ENCODE results near the gene MAP7. TPM values are rescaled to one million over a fixed set of nuclear protein-coding genes. Genes with fewer than 3 reads are reported as not detected.
"Not testable (repeated sequence)": the region's sequence is repeated elsewhere in the genome, so short reads cannot be mapped to it uniquely, and the experiment has no call there.

Gene MAP7
- total RNA-seq, 1 experiment from 2014 or later: 1.7 TPM

DNA sequence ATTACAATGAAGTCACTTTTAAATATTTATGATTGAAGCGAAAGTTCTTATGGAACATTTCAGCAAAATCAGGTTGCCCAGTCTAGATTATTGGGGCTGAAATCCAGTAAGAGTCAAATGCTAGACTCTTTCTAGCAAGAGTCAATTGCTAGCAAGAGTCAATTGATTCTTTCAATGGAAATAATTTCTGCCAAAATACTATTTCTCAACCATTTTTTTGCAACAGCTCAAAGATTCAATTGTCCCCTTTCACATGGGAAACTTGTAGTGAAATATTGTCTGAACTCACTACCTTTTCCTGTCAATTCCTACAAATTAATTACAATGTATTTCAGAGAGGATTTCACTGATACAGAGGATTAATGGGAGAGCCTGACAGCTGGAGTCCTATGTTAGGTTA is 78.3 kb downstream of the MAP7 start:
- DNase-seq (ENCODE audit: low read depth): no peak

DNA sequence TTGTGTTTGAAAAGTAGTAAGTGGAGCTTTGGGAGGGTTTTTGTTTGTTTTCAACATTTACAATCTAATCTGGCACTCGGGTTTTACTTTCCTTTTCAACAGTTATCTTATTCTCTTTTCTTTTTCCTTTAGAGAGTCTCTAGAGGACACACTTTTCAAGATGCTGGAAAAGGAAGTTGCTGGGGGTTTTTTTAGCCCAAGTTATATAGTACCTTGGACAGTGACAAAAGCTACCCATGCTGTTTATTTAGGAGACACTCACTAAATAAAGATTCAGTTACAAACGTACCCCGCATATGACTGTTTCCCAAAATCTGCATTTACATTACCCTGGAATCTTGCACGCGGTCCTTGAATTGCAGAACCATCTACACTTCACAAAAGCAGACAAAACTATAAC is 78.8 kb downstream of the MAP7 start:
- DNase-seq (ENCODE audit: low read depth): no peak

DNA sequence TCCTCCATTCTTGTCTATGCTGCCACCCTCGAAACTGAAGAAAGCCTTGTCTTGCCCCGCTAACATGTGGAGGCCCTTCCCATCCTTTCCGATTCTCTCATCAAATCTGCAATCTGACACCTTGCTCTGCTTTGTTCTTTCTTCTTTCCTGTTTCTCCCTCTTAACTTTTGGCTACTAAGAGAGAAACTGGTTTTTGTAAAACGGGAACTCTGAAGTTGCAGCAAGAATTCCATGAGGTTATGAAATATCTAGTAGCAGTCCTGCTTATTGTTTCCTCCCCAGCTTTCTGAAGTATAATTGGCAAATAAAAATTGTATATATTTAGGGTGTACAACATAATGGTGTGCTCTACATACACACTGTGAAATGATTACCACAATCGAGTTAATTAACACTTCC is 80.2 kb downstream of the MAP7 start:
- no peak for DNase-seq (ENCODE audit: low read depth)

DNA sequence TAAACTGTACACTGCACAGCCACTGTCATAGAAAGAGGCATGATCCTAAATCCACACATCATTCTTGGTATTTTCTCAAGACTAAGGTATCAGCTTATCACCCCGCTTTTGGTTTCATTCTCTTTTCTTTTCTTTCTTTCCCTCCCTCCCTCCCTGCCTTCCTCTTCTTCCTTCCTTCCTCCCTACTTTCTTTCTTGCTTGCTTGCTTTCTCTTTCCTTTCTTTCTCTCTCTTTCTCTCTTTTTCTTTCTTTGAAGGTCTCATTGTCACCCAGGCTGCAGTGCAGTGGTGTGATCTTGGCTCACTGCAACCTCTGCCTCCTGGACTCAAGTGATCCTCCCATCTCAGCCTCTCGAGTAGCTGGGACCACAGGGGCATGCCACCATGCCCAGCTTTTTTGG is 81.1 kb downstream of the MAP7 start:
- no peak for DNase-seq (ENCODE audit: low read depth)

DNA sequence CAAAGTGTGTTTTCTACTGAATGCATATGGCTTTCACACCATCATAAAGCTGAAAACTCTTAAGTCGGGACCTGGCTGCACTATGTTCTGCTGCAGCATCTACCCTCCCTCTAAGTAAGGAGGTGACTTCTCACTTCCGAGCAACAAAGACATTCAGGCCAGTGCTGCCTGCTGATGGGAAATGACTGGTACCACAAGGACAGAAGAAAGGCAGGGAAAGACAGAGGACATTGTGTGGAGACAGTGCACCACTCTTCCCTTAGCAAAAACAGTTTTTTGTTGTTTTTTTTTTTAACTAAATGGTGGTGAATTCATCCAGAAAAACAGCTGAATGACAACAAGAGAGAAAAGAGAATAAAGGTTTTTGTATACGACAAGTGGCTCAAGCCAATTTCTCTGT is 81.5 kb downstream of the MAP7 start:
- no peak for DNase-seq (ENCODE audit: low read depth)

DNA sequence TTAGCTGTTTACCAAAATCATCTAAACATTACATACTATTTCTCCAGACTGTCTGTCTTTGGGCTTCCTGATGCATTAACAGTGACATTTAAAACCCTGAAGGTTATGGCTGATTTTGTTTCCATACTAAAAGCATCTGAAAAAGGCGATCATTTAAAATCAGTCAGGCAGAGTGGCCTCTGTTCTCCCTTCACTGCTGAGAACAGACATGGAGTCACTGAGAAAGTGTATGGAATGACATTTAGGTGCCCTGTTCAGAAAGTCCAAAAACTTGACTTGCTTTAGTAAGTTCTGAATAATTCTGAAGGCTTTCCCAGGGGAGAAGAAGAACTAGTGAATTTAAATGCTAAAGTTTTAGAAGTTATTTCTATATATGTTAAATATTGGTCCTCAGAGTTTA is 83.0 kb downstream of the MAP7 start:
- no peak for DNase-seq (ENCODE audit: low read depth)

DNA sequence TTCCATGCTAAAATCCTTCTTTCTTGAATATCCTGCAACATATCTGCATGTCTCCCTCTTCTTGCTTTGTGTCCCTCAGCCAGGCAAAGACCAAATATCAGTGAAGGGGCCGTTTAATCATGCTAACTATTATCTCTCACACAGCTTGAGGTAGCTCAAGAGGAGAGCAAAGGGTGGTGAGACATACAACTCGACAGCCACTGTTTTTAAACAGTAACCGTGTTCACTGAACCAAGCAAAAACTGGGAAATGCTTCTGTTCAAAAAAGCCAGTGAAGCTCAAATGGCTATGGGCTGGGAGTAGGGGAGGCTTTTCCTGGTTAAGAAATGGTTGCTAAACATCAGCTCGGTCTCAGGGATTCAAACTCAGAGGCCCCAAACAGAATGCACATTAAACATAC is 83.4 kb downstream of the MAP7 start:
- no peak for DNase-seq (ENCODE audit: low read depth)

DNA sequence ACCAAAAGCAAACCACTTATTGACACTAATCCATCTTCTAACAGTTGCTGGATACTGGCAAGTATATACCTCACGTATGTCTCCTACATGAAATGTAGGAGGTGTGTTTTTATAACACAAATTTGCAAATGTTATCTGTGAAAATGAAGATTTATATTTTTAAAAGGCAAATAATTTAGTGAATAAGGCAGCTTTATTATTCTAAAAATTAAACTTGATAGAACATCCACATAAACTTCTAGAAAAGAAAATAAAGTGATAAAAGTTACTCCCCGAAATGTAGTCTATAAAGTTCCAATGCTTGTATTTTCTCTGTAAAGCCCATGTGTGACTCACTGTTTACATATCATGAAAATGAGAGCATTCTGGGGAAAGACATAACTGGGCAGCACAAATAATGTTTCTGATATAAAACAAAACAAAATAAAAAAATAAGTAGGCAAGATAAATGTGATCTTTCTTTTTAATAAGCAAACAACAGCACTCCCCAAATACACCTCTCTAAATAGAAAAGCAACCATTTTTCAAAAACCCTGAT is 84.4 kb downstream of the MAP7 start:
- DNase-seq (ENCODE audit: low read depth): no peak

DNA sequence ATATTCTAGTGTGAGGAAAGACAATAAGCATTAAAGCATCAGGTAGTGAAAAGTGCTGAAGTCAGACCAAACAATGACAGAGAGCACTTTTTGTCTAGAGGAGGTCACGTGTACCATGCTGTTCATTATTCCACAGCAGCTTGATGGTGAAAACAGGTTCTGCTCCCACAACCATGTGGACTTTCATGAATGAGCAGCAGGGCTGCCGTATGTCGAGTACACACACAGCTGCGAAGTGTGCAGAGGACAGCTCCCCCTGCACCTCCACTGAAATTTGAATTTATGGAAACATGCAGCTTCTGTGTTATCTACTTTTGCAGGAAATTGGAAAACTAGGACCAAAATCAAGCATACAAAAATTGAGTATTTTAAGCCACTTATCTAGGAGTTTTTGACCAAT is 85.3 kb downstream of the MAP7 start:
- no peak for DNase-seq (ENCODE audit: low read depth)

DNA sequence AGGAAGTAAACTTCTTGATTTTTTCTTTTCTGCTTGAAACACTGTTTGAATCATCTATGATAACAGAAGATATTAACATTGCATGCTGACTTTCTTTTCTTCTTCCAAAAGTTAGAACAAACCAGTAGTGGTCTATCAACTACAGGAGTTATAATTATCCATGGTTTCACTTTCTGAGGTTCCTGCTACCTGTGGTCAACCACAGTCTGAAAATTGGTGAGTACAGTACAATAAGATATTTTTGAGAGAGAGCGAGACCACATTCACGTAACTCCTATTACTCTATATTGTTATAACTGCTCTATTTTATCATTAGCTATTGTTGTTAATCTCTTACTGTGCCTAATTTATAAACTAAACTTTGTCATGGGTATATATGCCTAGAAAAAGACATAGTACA is 86.1 kb downstream of the MAP7 start:
- no peak for DNase-seq (ENCODE audit: low read depth)

DNA sequence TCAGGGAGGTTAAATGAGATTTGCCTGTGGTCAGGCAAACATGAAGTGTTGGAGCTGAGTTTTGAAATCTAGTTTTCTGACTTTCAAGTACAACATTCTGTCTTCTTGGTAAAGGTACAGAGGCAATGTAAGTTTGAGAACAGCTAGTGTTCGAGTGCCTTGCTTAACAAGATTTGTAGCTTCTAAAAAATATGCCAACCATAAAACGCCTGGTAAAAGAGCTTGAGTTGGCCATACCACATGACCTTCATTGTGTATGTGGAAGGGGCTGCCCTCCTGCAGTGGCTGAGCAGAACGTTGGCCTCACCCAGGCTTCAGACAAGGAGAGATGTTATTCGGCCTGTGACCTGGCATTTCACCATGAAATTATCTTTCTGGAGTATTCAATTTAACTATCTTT is 86.5 kb downstream of the MAP7 start:
- no peak for DNase-seq (ENCODE audit: low read depth)

DNA sequence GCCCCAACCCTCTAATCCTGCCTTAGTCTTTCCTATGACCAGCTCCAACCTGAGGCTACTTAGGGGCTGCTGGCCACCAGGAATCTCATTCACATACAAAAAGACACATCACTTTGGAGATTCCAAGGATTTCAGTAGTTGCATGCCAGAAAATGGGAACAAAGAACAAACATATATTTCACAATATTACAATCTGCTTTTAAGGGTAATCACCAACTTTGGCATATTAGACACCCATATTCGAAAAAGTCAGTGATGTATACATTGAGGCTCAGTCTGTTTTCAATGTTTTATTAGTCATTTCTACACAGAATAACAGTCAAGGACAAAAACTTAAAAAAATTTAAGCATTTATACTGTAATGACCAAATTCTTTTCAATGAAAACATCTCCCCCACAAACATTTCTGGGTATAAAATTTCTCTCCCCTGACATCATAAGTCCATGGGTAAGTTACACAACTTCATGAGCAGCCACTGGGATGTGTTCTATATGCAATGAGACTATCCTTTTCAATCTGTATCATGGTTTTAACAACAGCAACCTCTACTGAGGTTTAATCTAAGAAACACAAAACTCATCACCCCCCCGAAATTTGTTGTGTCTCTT is 103.5 kb downstream of the MAP7 start:
- no peak for DNase-seq (ENCODE audit: low read depth)

DNA sequence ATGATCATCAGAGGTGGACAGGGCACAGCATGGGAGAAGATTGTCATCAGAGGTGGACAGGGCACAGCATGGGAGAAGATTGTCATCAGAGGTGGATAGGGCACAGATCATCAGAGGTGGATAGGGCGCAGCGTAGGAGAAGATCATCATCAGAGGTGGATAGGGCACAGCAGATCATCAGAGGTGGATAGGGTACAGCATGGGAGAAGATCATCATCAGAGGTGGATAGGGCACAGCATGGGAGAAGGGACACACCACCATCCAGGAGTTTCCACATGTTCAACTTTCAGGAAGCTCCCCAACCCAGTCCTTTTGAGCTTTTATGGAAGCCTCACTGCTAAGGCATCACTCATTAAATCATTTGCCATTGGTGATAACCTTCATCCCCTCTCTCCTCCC is 104.1 kb downstream of the MAP7 start:
- DNase-seq (ENCODE audit: low read depth): no peak

DNA sequence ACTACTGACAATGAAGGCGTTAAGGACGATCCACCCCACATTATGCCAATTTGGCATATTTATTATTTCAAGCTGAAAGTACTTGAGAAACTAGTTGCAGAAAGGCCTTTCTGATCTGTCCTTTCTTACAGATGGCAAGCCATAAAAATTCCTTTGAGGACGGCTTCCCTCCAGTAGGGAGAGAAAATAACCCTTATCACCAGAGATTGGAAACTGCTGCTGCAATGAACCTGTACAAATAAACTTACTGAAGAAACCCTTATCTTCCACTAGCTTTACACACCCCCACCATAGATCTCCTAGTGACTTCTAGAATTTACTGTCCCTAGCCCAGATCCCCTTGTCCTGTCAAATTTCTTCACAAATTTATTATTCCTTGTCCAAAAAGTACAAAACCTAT is 105.2 kb downstream of the MAP7 start:
- DNase-seq (ENCODE audit: low read depth): no peak

DNA sequence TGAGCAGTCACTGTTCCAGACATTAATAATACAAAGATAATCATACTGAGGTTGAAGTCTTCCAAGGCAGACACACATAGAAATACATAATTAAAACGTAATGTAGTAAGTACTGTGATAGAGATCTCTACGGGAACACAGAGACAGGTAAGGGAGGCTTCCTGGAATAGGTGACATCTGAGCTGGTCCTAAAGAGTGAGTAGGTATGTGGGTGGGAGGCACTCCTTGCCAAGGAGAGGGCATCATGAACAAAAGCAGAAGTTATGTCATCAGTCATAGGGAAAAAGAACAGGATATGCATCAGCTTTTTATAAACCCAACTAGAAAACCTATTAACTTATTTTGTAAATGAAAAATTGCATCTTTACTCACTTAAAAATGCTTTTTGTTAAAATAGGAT is 110.0 kb downstream of the MAP7 start:
- no peak for DNase-seq (ENCODE audit: low read depth)

DNA sequence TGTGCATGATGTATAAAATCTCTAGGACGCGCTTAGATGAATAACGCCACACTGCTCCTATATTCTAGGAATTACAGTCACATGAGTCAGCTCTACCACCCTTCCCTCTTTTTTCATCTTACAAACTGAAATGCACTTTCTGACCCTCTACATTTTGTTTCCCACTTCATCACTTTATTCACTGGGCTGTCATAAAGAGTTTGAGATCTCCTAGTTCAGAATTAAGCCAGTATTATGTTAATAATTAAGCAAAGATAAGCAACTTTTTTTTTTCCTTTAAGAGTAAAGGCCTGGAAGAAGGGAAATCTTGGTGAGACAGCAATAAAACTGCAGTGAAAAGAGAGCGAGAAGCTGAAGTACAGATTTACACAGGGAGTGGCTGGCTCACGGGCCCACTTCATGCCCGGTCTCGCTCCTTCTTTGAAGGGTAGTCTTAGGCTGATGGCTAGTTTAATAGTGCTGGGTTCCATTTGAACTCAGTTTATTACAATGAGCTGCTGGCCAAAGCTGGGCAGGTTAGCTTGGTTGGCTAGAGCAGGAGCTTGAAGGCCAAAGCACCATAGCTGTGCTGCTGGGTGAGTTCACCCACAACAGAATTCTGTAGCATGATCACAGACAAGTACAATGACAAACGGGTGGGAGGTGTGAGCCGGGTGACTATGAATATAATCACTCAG is 110.6 kb downstream of the MAP7 start:
- no peak for DNase-seq (ENCODE audit: low read depth)

DNA sequence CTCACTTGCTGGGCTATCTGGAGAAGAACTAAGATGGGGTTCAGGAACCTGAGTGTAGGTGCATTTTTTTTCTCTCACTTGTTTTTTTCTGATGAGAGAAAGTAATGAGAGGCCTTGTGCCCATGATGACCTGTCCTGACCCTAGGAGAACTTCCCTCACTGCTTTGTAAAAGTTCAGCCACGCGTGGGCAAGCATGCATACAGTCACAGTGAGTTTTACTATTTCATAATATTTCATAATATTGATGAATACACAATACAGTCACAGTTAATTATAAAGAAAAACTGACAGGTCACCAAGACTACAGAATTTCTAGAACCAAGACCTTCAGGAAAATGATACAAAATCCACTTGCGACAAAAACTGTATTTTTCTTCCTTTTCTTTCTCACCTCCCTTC is 111.8 kb downstream of the MAP7 start:
- no peak for DNase-seq (ENCODE audit: low read depth)

DNA sequence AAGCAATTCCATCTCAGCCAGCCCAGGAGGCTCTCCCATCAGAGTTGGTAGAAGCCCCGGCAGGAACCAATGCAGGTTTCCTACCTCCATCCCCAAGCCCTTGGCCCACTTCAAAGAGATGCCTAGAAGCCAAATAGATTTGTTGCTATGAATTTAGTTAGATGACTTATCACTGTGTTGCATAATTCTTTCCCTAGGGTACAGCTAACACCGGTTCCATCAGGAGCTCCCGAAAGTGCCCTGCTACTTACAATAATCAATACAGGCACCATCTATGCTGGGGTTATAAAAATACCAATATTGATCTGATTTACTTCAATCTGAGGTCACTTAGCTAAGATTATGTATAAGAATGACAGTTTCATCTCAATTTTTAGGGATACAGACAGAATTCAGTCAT is 113.0 kb downstream of the MAP7 start:
- DNase-seq (ENCODE audit: low read depth): no peak

DNA sequence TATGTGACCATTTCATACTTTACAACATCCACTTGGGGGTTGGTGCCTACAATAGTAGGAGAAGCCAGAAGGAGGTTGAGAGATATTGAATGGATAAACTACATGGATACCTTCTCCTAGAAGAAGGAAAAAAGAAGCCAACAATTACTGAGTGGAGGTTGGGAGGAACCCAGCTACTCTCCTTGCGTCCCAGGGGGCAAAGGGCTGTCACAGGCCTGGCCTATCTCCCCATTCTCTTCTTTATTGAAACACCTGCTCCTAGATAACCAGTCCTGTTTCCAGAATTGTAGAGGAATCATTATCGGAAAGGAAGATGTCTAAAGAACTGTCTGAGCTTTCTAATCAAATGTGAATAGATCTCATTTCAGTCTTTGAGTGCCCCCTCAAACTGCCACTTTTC is 115.1 kb downstream of the MAP7 start:
- no peak for DNase-seq (ENCODE audit: low read depth)

DNA sequence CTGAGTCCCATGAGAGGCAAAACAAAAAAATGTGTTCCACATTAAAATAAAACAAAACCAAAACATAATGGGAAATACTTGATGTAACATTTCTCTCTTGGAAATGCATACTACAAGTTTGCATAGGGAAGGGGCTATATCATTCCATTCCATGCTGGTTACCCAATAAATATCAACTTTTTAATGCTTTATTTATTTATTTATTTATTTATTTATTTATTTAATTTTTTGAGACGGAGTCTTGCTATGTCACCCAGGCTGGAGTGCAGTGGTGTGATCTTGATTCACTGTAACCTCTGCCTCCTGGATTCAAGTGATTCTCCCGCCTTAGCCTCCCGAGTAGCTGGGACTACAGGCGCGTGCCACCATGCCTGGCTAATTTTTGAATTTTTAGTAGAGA is 118.9 kb downstream of the MAP7 start:
- DNase-seq (ENCODE audit: low read depth): not testable (repeated sequence)

DNA sequence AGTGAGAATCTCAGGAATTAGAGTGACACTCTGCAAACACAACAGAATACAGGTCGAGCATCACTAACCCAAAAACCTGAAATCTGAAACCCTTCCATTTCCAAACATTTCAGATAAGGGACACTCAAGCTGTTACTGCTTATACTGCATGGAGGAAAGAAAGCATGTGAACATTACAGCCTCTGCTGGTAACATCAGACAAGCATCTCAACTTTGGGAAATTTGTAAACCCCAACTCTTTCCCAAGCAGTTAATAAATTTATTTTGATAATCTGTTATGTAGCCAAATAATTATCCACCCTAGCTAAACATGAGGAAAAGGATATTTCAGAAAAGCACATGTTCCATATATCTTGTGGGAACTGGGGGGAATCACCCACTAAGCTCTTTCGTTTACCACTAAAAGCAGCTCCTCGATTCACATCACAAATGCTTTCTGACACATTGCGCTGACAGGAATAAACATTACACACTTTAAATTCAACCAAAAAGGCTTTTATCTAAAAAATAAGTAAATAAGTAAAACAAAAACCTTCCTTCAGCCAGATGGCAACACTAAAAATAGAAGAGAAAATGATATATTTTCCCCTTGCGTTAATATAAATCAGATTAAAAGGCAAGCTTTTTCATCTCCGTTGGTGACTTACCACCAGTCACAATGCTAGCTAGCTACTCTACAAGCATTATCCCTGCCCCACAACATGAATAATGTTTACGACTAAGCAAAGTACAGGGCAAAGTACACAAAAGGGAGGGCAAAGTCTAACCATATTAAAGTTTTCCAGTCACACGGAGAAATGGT is 120.8 kb downstream of the MAP7 start:
- DNase-seq (ENCODE audit: low read depth): no peak

DNA sequence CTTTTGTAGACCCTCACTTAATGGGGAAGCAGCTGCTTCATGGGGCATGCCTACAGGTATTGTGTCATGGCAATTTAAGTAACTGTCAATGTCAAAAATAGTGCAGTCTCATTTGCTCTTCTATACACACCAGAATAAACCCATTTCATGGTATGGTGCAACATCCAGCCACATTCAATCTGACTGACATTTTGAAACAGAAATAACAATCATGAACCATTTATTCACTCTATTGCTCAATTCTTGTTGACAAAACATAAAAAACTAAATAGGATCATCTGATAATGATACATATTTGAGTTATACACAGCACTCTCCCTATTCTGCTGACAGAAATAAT is 122.9 kb downstream of the MAP7 start:
- no peak for DNase-seq (ENCODE audit: low read depth)
